Stomach (tissue), 9 donors: ENCODE results near the gene NUP98. TPM values are rescaled to one million over a fixed set of nuclear protein-coding genes. Genes with fewer than 3 reads are reported as not detected.

Experiments used
- DNase-seq, 2 donors: peaks; one replicate each; pipeline versions ENCODE4 v3.0.0 to v3.0.0-alpha.2; 2013 to 2019
- H3K27ac ChIP-seq, 5 donors: fragments of 200-600 bp in 4 of 5; sonication (generic) in 4 of 5; one replicate each; pipeline ENCODE4 v1.5.1; 2013 to 2019; ENCODE audit warnings: mild to moderate bottlenecking in 1 of 5, moderate library complexity in 1 of 5
- H3K27me3 ChIP-seq, 3 donors: fragments of 200-600 bp; sonication (generic); one replicate each; pipeline ENCODE4 v1.5.1; 2017 to 2019; ENCODE audit warnings: mixed run types in 1 of 3
- H3K36me3 ChIP-seq, 4 donors: fragments of 200-600 bp; sonication (generic); 1 replicate in 3 of 4; 2 replicates in 1 of 4; pipeline ENCODE4 v1.5.1; 2016 to 2019
- H3K4me1 ChIP-seq, 4 donors: fragments of 200-600 bp; sonication (generic); one replicate each; pipeline ENCODE4 v1.5.1; 2016 to 2019
- H3K4me3 ChIP-seq, 4 donors: fragments of 200-600 bp; sonication (generic) in 3 of 4; one replicate each; pipeline ENCODE4 v1.5.1; 2016 to 2019; ENCODE audit warnings: mild to moderate bottlenecking in 1 of 4
- H3K9me3 ChIP-seq, 4 donors: fragments of 200-600 bp; sonication (generic); one replicate each; pipeline ENCODE4 v1.5.1; 2016 to 2019
- EP300 ChIP-seq: sonication (generic); formaldehyde crosslinking; IDR thresholded peaks from one replicate; pipeline ENCODE4 v1.6.1; 2017; ENCODE audit warnings: antibody characterized with exemption
- POLR2A ChIP-seq, 4 donors: fragments of 450-650 bp; IDR thresholded peaks; one replicate each; pipeline ENCODE4 v1.6.1; 2016; ENCODE audit warnings: antibody characterized with exemption in 4 of 4, control low read depth in 2 of 4, mild to moderate bottlenecking in 1 of 4, moderate library complexity in 1 of 4
- POLR2AphosphoS5 ChIP-seq, 3 donors: sonication (generic); formaldehyde crosslinking; IDR thresholded peaks; one replicate each; pipeline ENCODE4 v1.6.1; 2016; ENCODE audit warnings: antibody characterized with exemption in 3 of 3
- WGBS, 5 donors: extraction: QIAGEN DNeasy Blood & Tissue Kit in 3 of 5; methylation state at CpG; one replicate each; pipeline versions ENCODE4 v1.1.5 to v1.1.7; 2013 to 2018; 5-methylcytosine and 5-hydroxymethylcytosine counted together
- intact Hi-C: fragments of 100-400 bp; cut with DNase I; formaldehyde crosslinking; loops from one replicate; pipeline ENCODE4 v1.15.1; 2023; ENCODE audit warnings: low total_unique reads
- polyA plus RNA-seq, 3 donors: library from polyadenylated mRNA; stranded (reverse); fragments of 200-250 nt; gene quantifications; one replicate each; pipeline ENCODE4 v1.2.3, GENCODE V29; 2013
- total RNA-seq, 5 donors: library from RNA; depleted of rRNA; stranded (reverse); fragments of >200 nt; gene quantifications; one replicate each; pipeline versions ENCODE4 v1.1.0 to v1.2.3, GENCODE V29; 2014 to 2016
- TF ChIP-seq, protein P1 (sequence below), 7 experiments: fragments of 450-650 bp in 4 of 7; fragments of 200-600 bp in 3 of 7; sonication (generic) in 3 of 7; IDR thresholded peaks; one replicate each; pipeline ENCODE4 v1.5.1; 2016 to 2019; ENCODE audit warnings: antibody characterized with exemption in 7 of 7, control low read depth in 2 of 7, mild to moderate bottlenecking in 1 of 7
- donor health status: healthy with polysubstance abuse.
- donor health status: Bipolar disorder and iron deficiency.
- donor health status: healthy.

The NUP98 gene
- total and polyA plus RNA-seq, 8 donors = 16.2 to 132 (median 54.9) TPM

DNA sequence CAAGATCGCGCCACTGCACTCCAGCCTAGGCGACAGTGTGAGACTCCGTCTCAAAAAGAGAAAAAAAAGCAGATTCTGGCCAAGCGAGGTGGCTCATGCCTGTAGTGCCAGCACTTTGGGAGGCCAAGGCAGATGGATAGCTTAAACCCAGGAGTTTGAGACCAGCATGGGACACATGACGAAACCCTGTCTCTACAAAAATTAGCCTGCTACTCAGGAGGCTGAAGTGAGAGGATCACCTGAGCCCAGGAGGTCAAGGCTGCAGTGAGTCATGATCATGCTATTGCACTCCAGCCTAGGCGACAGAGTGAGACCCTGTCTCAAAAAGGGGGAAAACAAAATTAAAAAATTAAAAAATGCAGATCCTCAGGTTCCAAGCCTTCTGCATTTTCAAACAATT lies 25.0 kb upstream of the NUP98 start:
- no peak overlapping the region for H3K27ac ChIP-seq
- H3K27me3 ChIP-seq = no peaks in the 10 kb centered on the region
- WGBS, 5 donors = 93 to 97% (median 95%) methylated on average over 6 to 7 of the region's 7 CpGs
- intact Hi-C loops = no loop called here
- peaks cover 0 to 11% (median 0%) of the 10 kb centered on the region in 4 donors for H3K4me1 ChIP-seq
- H3K4me3 ChIP-seq = no peak overlapping the region
- no peak for DNase-seq
- TF ChIP-seq, protein P1, sequence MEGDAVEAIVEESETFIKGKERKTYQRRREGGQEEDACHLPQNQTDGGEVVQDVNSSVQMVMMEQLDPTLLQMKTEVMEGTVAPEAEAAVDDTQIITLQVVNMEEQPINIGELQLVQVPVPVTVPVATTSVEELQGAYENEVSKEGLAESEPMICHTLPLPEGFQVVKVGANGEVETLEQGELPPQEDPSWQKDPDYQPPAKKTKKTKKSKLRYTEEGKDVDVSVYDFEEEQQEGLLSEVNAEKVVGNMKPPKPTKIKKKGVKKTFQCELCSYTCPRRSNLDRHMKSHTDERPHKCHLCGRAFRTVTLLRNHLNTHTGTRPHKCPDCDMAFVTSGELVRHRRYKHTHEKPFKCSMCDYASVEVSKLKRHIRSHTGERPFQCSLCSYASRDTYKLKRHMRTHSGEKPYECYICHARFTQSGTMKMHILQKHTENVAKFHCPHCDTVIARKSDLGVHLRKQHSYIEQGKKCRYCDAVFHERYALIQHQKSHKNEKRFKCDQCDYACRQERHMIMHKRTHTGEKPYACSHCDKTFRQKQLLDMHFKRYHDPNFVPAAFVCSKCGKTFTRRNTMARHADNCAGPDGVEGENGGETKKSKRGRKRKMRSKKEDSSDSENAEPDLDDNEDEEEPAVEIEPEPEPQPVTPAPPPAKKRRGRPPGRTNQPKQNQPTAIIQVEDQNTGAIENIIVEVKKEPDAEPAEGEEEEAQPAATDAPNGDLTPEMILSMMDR (IDR thresholded peaks at IDR 0.05) = no peak
- no peak for TF ChIP-seq EP300
- TF ChIP-seq POLR2A (IDR thresholded peaks at IDR 0.05) = no peak
- no peak for TF ChIP-seq POLR2AphosphoS5 (IDR thresholded peaks at IDR 0.05)
- peaks cover 16 to 27% (median 23%) of the 10 kb centered on the region in 4 donors for H3K36me3 ChIP-seq
- no peaks in the 10 kb centered on the region for H3K9me3 ChIP-seq

DNA sequence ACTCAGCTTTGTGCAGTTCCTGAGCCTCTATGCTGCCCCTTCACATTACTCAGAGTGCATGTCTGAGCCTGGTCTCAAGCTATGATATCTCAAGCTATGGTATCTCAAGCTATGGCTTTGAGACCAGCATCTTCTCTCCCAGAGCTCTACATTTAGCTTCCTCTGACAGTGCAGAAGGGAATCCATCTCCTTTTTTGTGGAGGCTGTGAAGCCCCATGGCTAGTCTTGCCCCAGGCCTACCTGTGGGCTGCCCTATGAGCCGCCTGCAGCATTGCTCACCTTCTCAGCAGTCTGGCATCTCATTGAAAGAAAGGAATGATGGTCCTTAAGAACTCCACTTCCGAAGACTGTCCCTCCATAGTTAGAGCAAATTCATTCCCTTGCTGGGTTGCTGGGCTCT lies 23.6 kb upstream of the NUP98 start:
- H3K36me3 ChIP-seq = peaks cover 4 to 15% (median 9%) of the 10 kb centered on the region in 4 donors
- DNase-seq = no peak
- H3K27ac ChIP-seq = no peak overlapping the region
- TF ChIP-seq, protein P1 (IDR thresholded peaks at IDR 0.05) = no peak
- TF ChIP-seq EP300 (no peak), POLR2AphosphoS5 (IDR thresholded peaks at IDR 0.05) (no peak), POLR2A (IDR thresholded peaks at IDR 0.05) (no peak)
- H3K4me3 ChIP-seq = no peak overlapping the region
- H3K9me3 ChIP-seq = no peaks in the 10 kb centered on the region
- intact Hi-C loops = no loop called here
- no peaks in the 10 kb centered on the region for H3K27me3 ChIP-seq
- WGBS, 5 donors = 89 to 100% (median 95%) methylated on average over 1 to 2 of the region's 2 CpGs
- peaks cover 0 to 8% (median 0%) of the 10 kb centered on the region in 4 donors for H3K4me1 ChIP-seq

DNA sequence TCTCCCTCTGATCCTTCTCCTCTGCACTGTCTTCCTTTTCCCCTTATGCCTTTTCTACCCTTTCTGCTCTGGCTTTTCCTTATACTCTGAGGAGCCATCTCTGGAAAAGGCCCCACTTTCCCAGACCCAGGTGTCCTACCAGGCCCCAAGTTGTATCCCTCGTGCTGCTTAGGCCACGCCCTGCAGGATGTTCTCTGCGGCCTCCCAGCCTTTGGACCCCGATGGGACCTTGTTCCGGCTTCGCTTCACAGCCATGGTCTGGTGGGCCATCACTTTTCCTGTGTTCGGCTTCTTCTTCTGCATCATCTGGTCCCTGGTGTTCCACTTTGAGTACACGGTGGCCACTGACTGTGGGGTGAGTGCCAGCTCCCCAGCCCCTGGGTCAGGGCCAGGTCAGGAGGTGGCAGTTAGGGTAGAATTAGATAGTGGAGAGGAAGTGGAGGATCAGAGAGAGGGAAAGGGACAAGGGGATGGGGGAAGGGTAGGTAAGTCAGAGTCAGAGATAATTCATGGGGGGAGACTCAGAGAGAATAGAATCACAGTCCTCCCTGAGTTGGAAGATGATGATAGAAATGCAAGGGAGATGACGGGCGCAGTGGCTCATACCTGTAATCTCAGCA lies 19.9 kb upstream of the NUP98 start:
- intact Hi-C loops = no loop called here
- Histone ChIP-seq H3K27ac (no peak overlapping the region), H3K4me1 (no peaks in the 10 kb centered on the region), H3K27me3 (no peaks in the 10 kb centered on the region), H3K36me3 (peaks cover 0 to 6% (median 0%) of the 10 kb centered on the region in 4 donors), H3K9me3 (no peaks in the 10 kb centered on the region), H3K4me3 (no peak overlapping the region)
- TF ChIP-seq, protein P1 (IDR thresholded peaks at IDR 0.05) = no peak
- no peak for TF ChIP-seq EP300
- no peak for TF ChIP-seq POLR2A (IDR thresholded peaks at IDR 0.05)
- no peak for TF ChIP-seq POLR2AphosphoS5 (IDR thresholded peaks at IDR 0.05)
- 85 to 89% (median 87%) methylated on average over 10 of the region's 10 CpGs for WGBS, 5 donors
- DNase-seq = no peak

DNA sequence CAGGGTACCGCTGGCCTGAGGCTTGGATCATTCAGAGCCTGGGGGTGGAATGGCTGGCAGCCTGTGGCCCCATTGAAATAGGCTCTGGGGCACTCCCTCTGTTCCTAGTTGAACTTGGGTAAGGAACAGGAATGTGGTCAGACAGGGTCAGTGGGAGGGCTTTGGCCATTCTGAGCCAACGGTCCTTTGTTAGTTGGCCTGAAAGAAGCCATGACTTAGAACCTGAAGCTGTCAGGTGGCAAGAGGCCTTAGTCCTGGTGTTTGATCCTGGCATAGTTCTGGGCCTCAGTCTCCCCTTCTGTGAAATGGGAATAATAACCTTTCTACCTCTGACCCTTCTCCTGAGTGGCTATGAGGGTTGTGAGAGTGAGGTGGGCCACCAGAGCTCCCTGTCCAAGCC lies 19.3 kb upstream of the NUP98 start:
- no peak for DNase-seq
- no peaks in the 10 kb centered on the region for H3K27me3 ChIP-seq
- no peak overlapping the region for H3K4me3 ChIP-seq
- H3K27ac ChIP-seq = no peak overlapping the region
- intact Hi-C loops = no loop called here
- no peaks in the 10 kb centered on the region for H3K4me1 ChIP-seq
- no peaks in the 10 kb centered on the region for H3K9me3 ChIP-seq
- WGBS, 5 donors = 50 to 81% (median 57%) methylated on average over 2 of the region's 2 CpGs
- no peak for TF ChIP-seq POLR2AphosphoS5 (IDR thresholded peaks at IDR 0.05)
- TF ChIP-seq, protein P1 (IDR thresholded peaks at IDR 0.05) = no peak
- TF ChIP-seq POLR2A (IDR thresholded peaks at IDR 0.05) = no peak
- TF ChIP-seq EP300 = no peak
- H3K36me3 ChIP-seq = peaks cover 0 to 6% (median 0%) of the 10 kb centered on the region in 4 donors
